Measurements from ENCODE around the gene NEIL1.

The NEIL1 gene

GRCh38 chr15:75353604-75354003 lies 6.8 kb downstream of the NEIL1 start:
- POLR2A ChIA-PET = interaction anchor here (1.3 kb wide), 1 partner anchor 14 kb away, joined by 3 read pairs; no protein-coding TSS in a partner anchor
- no peak for TF ChIP-seq CTCF (IDR thresholded peaks at IDR 0.05; ENCODE audit: control extremely low read depth, extremely low read depth, low read depth, missing control alignments)
- DNase-seq (ENCODE audit: extremely low spot score) = no peak
- CTCF ChIA-PET = interaction anchor here (1.1 to 3.9 kb wide), 3 partner anchors 9 to 14 kb away, joined by 3 to 26 read pairs (median 3); partner anchors contain the start of gene MAN2C1

- no peak for DNase-seq (ENCODE audit: extremely low spot score)
- ChIA-PET CTCF (interaction anchor here (1.1 to 3.9 kb wide), 3 partner anchors 8 to 14 kb away, joined by 3 to 26 read pairs (median 3); partner anchors contain the start of gene MAN2C1), POLR2A (interaction anchor here (0.5 kb wide), 1 partner anchor 797 kb away, joined by 3 read pairs; no protein-coding TSS in a partner anchor)
- TF ChIP-seq CTCF (IDR thresholded peaks at IDR 0.05; ENCODE audit: control extremely low read depth, extremely low read depth, low read depth, missing control alignments) = no peak
Observed at GRCh38 chr15:75354454-75354853, 7.6 kb downstream of the NEIL1 start.

GRCh38 chr15:75355369-75355768 lies 8.5 kb downstream of the NEIL1 start:
- DNase-seq (ENCODE audit: extremely low spot score) = no peak
- POLR2A ChIA-PET = no interaction called here
- CTCF ChIA-PET = interaction anchor here (3.9 kb wide), 1 partner anchor 13 kb away, joined by 26 read pairs; the partner anchor contains the start of gene MAN2C1
- TF ChIP-seq CTCF (IDR thresholded peaks at IDR 0.05; ENCODE audit: control extremely low read depth, extremely low read depth, low read depth, missing control alignments) = no peak

- DNase-seq (ENCODE audit: extremely low spot score) = no peak
- TF ChIP-seq CTCF (IDR thresholded peaks at IDR 0.05; ENCODE audit: control extremely low read depth, extremely low read depth, low read depth, missing control alignments) = no peak
- ChIA-PET POLR2A (no interaction called here), CTCF (interaction anchor here (3.9 kb wide), 1 partner anchor 12 kb away, joined by 26 read pairs; the partner anchor contains the start of gene MAN2C1)
Observed at GRCh38 chr15:75356006-75356405, 9.2 kb downstream of the NEIL1 start.

- CTCF ChIA-PET = interaction anchor here (1.7 kb wide), 1 partner anchor 12 kb away, joined by 5 read pairs; the partner anchor contains the start of gene MAN2C1
- POLR2A ChIA-PET = no interaction called here
- no peak for DNase-seq (ENCODE audit: extremely low spot score)
- TF ChIP-seq CTCF (IDR thresholded peaks at IDR 0.05; ENCODE audit: control extremely low read depth, extremely low read depth, low read depth, missing control alignments) = no peak
Observed at GRCh38 chr15:75356517-75356916, 9.7 kb downstream of the NEIL1 start.

- no peak for TF ChIP-seq CTCF (IDR thresholded peaks at IDR 0.05; ENCODE audit: control extremely low read depth, extremely low read depth, low read depth, missing control alignments)
- no peak for DNase-seq (ENCODE audit: extremely low spot score)
- CTCF ChIA-PET = interaction anchor here (1.7 kb wide), 1 partner anchor 10 kb away, joined by 5 read pairs; the partner anchor contains the start of gene MAN2C1
- POLR2A ChIA-PET = interaction anchor here (0.7 kb wide), 1 partner anchor 97 kb away, joined by 7 read pairs; no protein-coding TSS in a partner anchor
Observed at GRCh38 chr15:75357976-75358673, 11.3 kb downstream of the NEIL1 start.

All from GM10248 (cell line).